GM19438 (cell line): ENCODE data around the gene MAGOH.
A peak's percentile ranks its signal among the peaks of the same experiment; 100 is the strongest.

Experiments
- ATAC-seq: cut with Tn5 transposase; IDR thresholded peaks from one replicate; pipeline ENCODE4 v1.9.1; 2021; ENCODE audit warnings: low read depth; ENCODE audit not compliant: unreplicated experiment

Gene MAGOH

DNA sequence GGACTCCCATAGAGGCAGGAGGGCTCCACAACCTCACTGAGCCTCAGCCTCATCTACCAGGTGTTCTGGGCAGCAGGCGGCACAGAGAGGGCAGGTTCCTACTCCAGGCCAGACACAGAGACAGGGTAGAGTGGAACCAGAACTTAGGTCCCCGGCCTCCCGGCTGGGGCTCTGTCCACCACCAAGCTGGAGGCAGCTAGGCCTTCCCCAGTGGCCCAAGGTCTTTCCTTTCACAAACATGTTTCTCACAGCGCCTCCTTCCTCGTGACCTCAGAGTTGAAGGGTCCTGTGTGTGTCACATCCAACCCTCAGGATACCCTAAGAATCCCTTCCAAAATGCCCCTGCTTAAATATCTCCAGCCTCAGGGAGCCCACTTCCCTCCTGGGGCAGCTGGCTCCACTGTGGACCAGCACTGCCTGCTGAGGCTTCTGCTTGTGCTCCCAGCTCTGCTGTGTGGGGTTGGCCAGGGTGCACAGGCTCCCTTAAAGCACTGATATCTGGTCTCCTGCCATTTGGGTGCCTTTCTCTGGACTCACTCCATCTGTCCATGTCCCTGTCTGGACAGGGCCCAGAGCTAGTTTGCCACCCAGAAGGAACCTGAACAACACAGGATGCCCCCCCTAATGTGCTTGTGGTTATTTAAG lies 33.2 kb upstream of the MAGOH start:
- ATAC-seq, result no peak

GRCh38 chr1:53270873-53271272 lies 32.6 kb upstream of the MAGOH start:
- ATAC-seq, result no peak

DNA sequence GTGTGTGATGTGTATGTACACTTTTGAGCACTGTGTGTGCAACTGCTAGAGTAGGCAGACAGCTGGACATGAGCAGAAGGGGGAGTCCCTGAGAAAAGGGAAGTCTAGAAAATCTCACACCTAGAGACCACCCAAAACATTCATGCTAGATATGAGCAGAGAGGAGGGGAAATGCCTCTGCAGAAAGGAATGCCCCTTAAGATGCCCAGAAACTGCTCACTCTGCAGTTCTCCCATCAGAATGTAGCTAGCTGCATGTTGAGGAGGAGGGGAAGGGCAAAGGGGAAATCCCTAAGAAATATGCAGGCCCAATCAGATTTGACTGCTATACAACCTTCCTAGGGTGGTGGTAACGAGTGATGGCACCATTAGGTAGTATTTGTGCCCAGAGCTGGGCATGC lies 31.8 kb upstream of the MAGOH start:
- no peak for ATAC-seq

DNA sequence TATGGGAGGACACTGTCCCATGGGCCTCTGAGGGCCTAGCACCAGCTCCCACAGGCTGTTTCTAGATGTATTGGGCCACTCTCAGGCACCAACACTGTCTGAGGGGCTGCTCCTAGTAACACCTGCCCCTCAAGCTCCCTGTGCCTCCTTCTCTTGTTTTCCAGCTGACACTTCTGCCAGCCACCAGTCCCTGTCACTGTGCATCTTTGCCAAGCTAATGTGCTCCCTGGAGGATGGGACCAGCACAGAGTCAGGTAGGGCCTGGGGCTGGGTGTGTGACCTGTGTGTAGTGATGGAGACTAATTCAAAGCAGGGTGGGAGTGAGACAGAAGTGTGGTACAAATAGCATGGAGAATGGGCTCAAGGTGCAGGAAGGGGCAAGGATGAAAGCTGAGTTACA lies 29.4 kb upstream of the MAGOH start:
- no peak for ATAC-seq

DNA sequence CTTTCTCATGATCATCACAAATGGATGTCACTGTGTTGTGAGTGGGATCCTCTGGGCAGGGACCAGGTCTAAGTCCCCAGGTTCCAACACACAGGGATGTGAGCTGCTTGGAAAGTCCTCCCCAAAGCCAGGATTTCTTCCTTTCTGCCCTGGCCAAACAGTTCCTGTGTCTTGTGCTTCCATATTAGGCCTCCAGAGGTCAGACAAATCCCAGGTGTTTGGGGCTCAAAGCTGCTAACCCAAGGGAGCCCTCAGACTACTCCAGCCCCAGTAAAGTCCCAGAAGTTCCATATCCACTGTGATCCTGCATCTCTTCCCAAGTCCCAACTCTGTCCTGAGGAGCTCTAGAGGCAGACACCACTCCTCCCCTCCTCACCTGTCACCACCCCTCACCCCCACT lies 27.7 kb upstream of the MAGOH start:
- ATAC-seq, result no peak

DNA sequence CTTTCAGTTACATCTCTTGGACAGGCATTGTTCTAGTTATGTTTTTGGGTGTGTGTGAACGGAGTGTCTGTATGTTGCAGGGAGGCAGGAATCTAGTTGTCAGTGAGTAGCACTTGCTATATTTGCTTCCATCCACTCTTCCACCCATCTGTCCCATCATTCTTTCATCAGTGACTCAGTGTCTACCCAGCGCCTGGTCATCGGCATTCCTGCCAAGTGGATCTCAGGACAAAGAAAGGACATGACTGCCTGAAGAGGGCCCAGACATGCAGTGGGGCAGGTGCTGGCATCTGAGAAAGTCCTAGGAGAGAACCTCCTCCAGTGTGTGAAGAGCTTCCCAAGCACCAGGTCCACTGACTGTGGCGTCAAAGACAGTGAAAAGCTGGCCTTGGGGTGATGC lies 27.3 kb upstream of the MAGOH start:
- ATAC-seq, result no peak

- no peak for ATAC-seq
These were observed 25.7 kb upstream of the MAGOH start for GRCh38 chr1:53264048-53264447.

DNA sequence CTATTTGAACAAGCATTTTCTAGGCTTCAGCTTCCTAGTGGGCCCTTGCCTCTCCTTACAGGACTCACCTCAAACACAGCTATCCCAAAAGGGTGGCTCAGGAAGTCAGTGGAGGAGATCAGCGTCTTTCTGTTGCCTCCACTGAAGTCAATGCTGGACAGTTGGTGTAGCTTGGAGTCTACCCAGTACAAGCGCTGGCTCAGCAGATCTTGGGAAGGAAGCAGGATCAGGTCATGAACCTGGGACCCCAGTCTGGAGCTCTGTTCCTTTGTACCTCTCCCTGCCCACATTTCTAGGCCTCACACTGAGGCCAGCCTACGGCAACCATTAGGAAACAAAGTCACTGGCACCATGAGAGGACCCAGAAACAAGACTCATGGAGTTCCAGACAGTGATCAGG lies 23.7 kb upstream of the MAGOH start:
- no peak for ATAC-seq

- no peak for ATAC-seq
These were observed 22.4 kb upstream of the MAGOH start for GRCh38 chr1:53260631-53261247.

GRCh38 chr1:53259932-53260331 lies 21.6 kb upstream of the MAGOH start:
- peak; percentile 81 for ATAC-seq

DNA sequence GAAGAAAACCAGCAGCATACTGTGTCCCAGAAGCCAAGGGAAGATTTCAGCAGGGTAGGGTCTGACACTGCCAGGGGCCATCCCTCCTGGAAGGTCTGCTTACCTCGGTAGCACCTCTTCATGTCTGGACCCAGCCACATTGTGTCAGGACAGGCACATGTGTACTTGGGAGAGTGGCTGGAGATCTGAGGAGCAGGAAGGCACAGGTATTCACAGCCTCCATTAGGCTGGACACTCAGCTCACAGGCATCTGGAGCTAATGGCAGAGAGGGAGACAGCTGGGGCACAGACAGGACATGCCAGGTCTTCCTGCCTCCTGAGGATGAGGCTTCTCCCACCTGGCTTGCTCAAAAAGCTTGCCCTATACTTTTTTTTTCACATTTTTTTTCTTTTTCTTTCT lies 19.9 kb upstream of the MAGOH start:
- no peak for ATAC-seq

DNA sequence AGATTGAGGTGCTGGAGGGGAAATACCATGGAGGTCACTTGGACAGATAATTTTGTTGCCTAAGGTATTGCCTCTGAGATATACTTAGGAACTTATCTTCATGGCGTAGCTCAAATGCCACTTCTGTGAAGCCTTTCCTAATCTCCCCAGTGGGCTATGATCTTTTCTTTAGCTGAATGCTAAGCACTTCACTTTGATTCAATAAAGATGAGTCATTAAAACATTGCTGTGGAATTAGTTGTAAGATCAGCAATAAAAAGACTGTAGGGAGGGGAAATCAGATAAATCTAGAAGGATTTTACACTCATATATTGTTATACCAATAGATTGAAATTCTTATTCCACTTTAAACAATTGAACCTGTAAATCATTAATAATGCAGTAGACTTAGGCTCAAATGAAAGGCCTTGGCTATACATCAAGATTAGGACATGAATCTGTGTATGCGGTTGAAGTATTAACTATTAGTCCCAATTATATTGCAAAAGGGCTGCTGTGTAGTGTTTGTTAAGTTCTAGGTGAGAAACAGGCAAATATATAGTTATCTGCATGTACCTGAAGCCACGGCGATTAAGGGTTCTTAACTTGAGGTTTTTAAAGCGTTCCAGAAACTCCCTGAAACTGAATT lies 19.2 kb upstream of the MAGOH start:
- ATAC-seq, result no peak

GRCh38 chr1:53256511-53257453 lies 18.5 kb upstream of the MAGOH start:
- ATAC-seq, result no peak

- ATAC-seq, result no peak
These were observed 16.7 kb upstream of the MAGOH start for GRCh38 chr1:53255031-53255430.

- ATAC-seq, result no peak
These were observed 15.8 kb upstream of the MAGOH start for GRCh38 chr1:53254011-53254640.

GRCh38 chr1:53250325-53250724 lies 12.0 kb upstream of the MAGOH start:
- ATAC-seq, result no peak

- ATAC-seq, result no peak
These were observed 11.4 kb upstream of the MAGOH start for GRCh38 chr1:53249706-53250105.

GRCh38 chr1:53246261-53247134 lies 8.2 kb upstream of the MAGOH start:
- ATAC-seq, result no peak

GRCh38 chr1:53244141-53244540 lies 5.8 kb upstream of the MAGOH start:
- no peak for ATAC-seq

DNA sequence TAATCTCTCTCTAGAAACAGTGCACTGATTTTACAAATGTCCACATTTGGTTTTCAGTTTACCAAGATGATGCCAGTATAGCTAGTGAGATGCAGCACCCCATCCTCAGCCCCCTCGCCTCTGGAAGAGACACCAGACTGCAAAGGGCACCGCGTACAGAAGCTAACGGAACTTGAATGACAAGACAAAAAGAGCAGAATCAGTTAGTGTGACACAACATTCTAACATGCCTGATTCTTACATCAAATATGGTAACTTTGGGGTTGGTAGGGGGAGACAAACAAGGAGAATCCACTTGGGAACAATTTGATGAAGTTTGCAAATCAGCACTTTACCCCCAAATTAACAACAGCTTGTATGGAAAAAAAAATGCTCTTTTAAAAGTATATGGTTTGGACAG lies 4.1 kb upstream of the MAGOH start:
- no peak for ATAC-seq
